Breast epithelium (tissue), 4 donors: Measurements from ENCODE around the gene RGS14. TPM values are rescaled to one million over a fixed set of nuclear protein-coding genes. Genes with fewer than 3 reads are reported as not detected.

Source experiments
- DNase-seq, 2 donors: peaks; one replicate each; pipeline ENCODE4 v3.0.0-alpha.2; 2019; ENCODE audit warnings: low spot score in 2 of 2
- H3K27ac ChIP-seq, 2 donors: fragments of 200-600 bp; sonication (generic) in 1 of 2; one replicate each; pipeline ENCODE4 v1.5.1; 2016 to 2019; ENCODE audit warnings: mild to moderate bottlenecking in 1 of 2
- H3K27me3 ChIP-seq, 2 donors: fragments of 200-600 bp; sonication (generic) in 1 of 2; one replicate each; pipeline versions ENCODE4 v1.5.1 to v1.6.0; 2017 to 2019; ENCODE audit warnings: control low read depth in 1 of 2, mild to moderate bottlenecking in 1 of 2
- H3K36me3 ChIP-seq: fragments of 200-600 bp; one replicate; pipeline ENCODE4 v1.5.1; 2019
- H3K4me1 ChIP-seq, 2 donors: fragments of 200-600 bp; sonication (generic); one replicate each; pipeline ENCODE4 v1.5.1; 2016 to 2019; ENCODE audit warnings: control low read depth in 1 of 2
- H3K4me3 ChIP-seq, 3 donors: fragments of 200-600 bp; sonication (generic); 1 replicate in 2 of 3; 2 replicates in 1 of 3; pipeline ENCODE4 v1.5.1; 2016 to 2019; ENCODE audit warnings: mild to moderate bottlenecking in 3 of 3, moderate library complexity in 2 of 3
- H3K9me3 ChIP-seq, 2 donors: fragments of 200-600 bp; sonication (generic) in 1 of 2; one replicate each; pipeline ENCODE4 v1.5.1; 2016 to 2019; ENCODE audit warnings: control low read depth in 1 of 2
- CTCF ChIP-seq, 3 donors: fragments of 450-650 bp; IDR thresholded peaks; one replicate each; pipeline ENCODE4 v1.5.1; 2016 to 2017; ENCODE audit warnings: antibody characterized with exemption in 3 of 3, mild to moderate bottlenecking in 3 of 3, moderate library complexity in 3 of 3
- POLR2A ChIP-seq: fragments of 450-650 bp; IDR thresholded peaks from one replicate; pipeline ENCODE4 v1.6.1; 2016; ENCODE audit warnings: antibody characterized with exemption, mild to moderate bottlenecking, moderate library complexity
- POLR2AphosphoS5 ChIP-seq, 3 donors: sonication (generic); formaldehyde crosslinking; IDR thresholded peaks; one replicate each; pipeline ENCODE4 v1.6.1; 2017; ENCODE audit warnings: antibody characterized with exemption in 3 of 3
- intact Hi-C: fragments of 100-400 bp; cut with DNase I; formaldehyde crosslinking; loops from one replicate; pipeline ENCODE4 v1.15.1; 2023; ENCODE audit warnings: low total_unique reads
- total RNA-seq, 3 donors: library from RNA; depleted of rRNA; stranded (reverse); fragments of >200 nt; gene quantifications; one replicate each; pipeline ENCODE4 v1.1.0, GENCODE V29; 2016

RGS14 gene
- total RNA-seq, 3 donors from 2014 or later = 9.0 to 16.4 (median 11.3) TPM

GRCh38 chr5:177332896-177333260 is 24.8 kb upstream of the RGS14 start:
- TF ChIP-seq POLR2AphosphoS5 (IDR thresholded peaks at IDR 0.05) = no peak
- TF ChIP-seq POLR2A = no peak
- no peak for TF ChIP-seq CTCF (IDR thresholded peaks at IDR 0.05)
- no peaks in the 10 kb centered on the region for H3K4me1 ChIP-seq
- H3K4me3 ChIP-seq = no peak overlapping the region
- H3K9me3 ChIP-seq = no peaks in the 10 kb centered on the region
- H3K27ac ChIP-seq = no peak overlapping the region
- intact Hi-C loops = no loop called here
- peaks cover 20% of the 10 kb centered on the region for H3K36me3 ChIP-seq
- DNase-seq = no peak
- no peaks in the 10 kb centered on the region for H3K27me3 ChIP-seq

GRCh38 chr5:177333420-177334154 is 24.1 kb upstream of the RGS14 start:
- Histone ChIP-seq H3K4me3 (no peak overlapping the region), H3K27ac (peak overlapping the region in 1 of 2 donors; percentile 10), H3K27me3 (no peaks in the 10 kb centered on the region), H3K9me3 (no peaks in the 10 kb centered on the region), H3K36me3 (peaks cover 20% of the 10 kb centered on the region), H3K4me1 (peaks cover 0 to 7% of the 10 kb centered on the region in 2 donors)
- TF ChIP-seq POLR2A (no peak), CTCF (IDR thresholded peaks at IDR 0.05) (no peak), POLR2AphosphoS5 (IDR thresholded peaks at IDR 0.05) (no peak)
- DNase-seq = no peak
- intact Hi-C loops = no loop called here

- no peak for DNase-seq
- Histone ChIP-seq H3K27ac (no peak overlapping the region), H3K4me3 (no peak overlapping the region), H3K36me3 (peaks cover 20% of the 10 kb centered on the region), H3K4me1 (peaks cover 0 to 9% of the 10 kb centered on the region in 2 donors), H3K27me3 (no peaks in the 10 kb centered on the region), H3K9me3 (no peaks in the 10 kb centered on the region)
- intact Hi-C loops = no loop called here
- no peak for TF ChIP-seq CTCF (IDR thresholded peaks at IDR 0.05)
- no peak for TF ChIP-seq POLR2A
- TF ChIP-seq POLR2AphosphoS5 (IDR thresholded peaks at IDR 0.05) = no peak
Measured at GRCh38 chr5:177334155-177334551, 23.6 kb upstream of the RGS14 start.

- no peak for DNase-seq
- Histone ChIP-seq H3K4me1 (peaks cover 0 to 9% of the 10 kb centered on the region in 2 donors), H3K36me3 (peaks cover 20% of the 10 kb centered on the region), H3K9me3 (no peaks in the 10 kb centered on the region), H3K27me3 (no peaks in the 10 kb centered on the region), H3K27ac (no peak overlapping the region), H3K4me3 (no peak overlapping the region)
- TF ChIP-seq POLR2AphosphoS5 (IDR thresholded peaks at IDR 0.05) (no peak), POLR2A (no peak)
- intact Hi-C loops = no loop called here
Measured at GRCh38 chr5:177334781-177335700, 22.7 kb upstream of the RGS14 start.

GRCh38 chr5:177335701-177336065 is 22.0 kb upstream of the RGS14 start:
- Histone ChIP-seq H3K9me3 (no peaks in the 10 kb centered on the region), H3K27ac (no peak overlapping the region), H3K4me3 (no peak overlapping the region), H3K27me3 (no peaks in the 10 kb centered on the region), H3K36me3 (peaks cover 20% of the 10 kb centered on the region), H3K4me1 (peaks cover 0 to 9% of the 10 kb centered on the region in 2 donors)
- intact Hi-C loops = no loop called here
- TF ChIP-seq POLR2AphosphoS5 (IDR thresholded peaks at IDR 0.05) = no peak
- no peak for TF ChIP-seq POLR2A
- no peak for TF ChIP-seq CTCF (IDR thresholded peaks at IDR 0.05)
- DNase-seq = no peak
